ENCODE measurements around the gene TTC16.

DNA sequence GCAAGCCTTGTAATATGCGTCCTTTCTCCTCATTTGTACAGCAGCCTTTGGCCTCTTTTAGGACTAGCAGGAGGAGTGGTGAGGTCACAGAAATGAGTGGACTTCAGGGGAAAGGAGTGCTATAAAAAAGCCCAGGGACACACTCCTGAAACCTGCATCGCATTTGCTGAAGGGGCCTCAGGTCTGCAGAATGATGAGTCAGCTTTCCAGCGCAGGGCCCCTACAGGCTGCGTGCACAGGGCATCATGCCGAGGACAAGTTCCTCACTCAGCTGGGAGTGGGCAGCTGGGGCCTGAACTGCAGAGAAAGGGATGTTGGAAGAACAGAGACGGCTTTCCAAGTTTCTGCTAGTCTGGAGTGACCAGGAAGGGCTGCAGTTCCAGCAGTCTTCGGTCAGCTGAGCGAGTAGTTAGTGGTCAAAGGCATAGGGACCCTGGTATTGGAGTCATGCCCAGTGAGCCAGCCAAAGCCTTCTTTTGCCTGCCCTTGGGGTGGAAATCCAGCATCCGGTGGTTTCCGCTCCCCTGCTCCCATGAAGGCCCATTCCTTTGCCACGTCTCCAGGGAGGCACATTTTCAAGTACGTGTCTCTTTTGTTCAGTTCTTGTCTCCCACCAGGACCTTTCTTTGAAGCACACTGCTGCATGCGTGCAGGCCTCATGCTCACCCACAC lies 26.4 kb upstream of the TTC16 start:
- no peak for TF ChIP-seq CTCF (IDR thresholded peaks at IDR 0.05)
- no peak for TF ChIP-seq POLR2A (IDR thresholded peaks at IDR 0.05)
- no peak for TF ChIP-seq POLR2AphosphoS5 (IDR thresholded peaks at IDR 0.05)
